ENCODE data around the gene PCDH9.

Gene PCDH9

GRCh38 chr13:66962953-66963352, 267.2 kb downstream of the PCDH9 start:
- Histone ChIP-seq H3K27me3 (ENCODE audit: insufficient read depth, insufficient read length) (no peaks in the 10 kb centered on the region), H3K9ac (ENCODE audit: insufficient read length, low read depth) (no peak overlapping the region), H3K9me3 (ENCODE audit: insufficient read depth, low read length) (no peaks in the 10 kb centered on the region), H3K36me3 (ENCODE audit: insufficient read depth, insufficient read length, low read length) (no peaks in the 10 kb centered on the region), H3K4me1 (ENCODE audit: insufficient read depth, insufficient read length) (no peaks in the 10 kb centered on the region), H3K4me3 (ENCODE audit: insufficient read length, low read depth) (no peak overlapping the region)
- DNase-seq (ENCODE audit: low read depth, low spot score): no peak
- no peak for TF ChIP-seq YY1 (IDR thresholded peaks at IDR 0.05; ENCODE audit: insufficient read depth, insufficient read length)
- TF ChIP-seq SUZ12 (IDR thresholded peaks at IDR 0.05; ENCODE audit: extremely low read depth, insufficient read depth, insufficient read length): no peak
- TF ChIP-seq ZNF274 (IDR thresholded peaks at IDR 0.05; ENCODE audit: low read depth, low read length): no peak

GRCh38 chr13:66958611-66959010, 271.5 kb downstream of the PCDH9 start:
- H3K36me3 ChIP-seq (ENCODE audit: insufficient read depth, insufficient read length, low read length): no peaks in the 10 kb centered on the region
- TF ChIP-seq YY1 (IDR thresholded peaks at IDR 0.05; ENCODE audit: insufficient read depth, insufficient read length) (no peak), SUZ12 (IDR thresholded peaks at IDR 0.05; ENCODE audit: extremely low read depth, insufficient read depth, insufficient read length) (no peak), ZNF274 (IDR thresholded peaks at IDR 0.05; ENCODE audit: low read depth, low read length) (no peak)
- H3K4me1 ChIP-seq (ENCODE audit: insufficient read depth, insufficient read length): no peaks in the 10 kb centered on the region
- DNase-seq (ENCODE audit: low read depth, low spot score): no peak
- no peaks in the 10 kb centered on the region for H3K27me3 ChIP-seq (ENCODE audit: insufficient read depth, insufficient read length)
- no peak overlapping the region for H3K9ac ChIP-seq (ENCODE audit: insufficient read length, low read depth)
- no peak overlapping the region for H3K4me3 ChIP-seq (ENCODE audit: insufficient read length, low read depth)
- no peaks in the 10 kb centered on the region for H3K9me3 ChIP-seq (ENCODE audit: insufficient read depth, low read length)

GRCh38 chr13:66952507-66952906, 277.6 kb downstream of the PCDH9 start:
- no peak overlapping the region for H3K4me3 ChIP-seq (ENCODE audit: insufficient read length, low read depth)
- TF ChIP-seq SUZ12 (IDR thresholded peaks at IDR 0.05; ENCODE audit: extremely low read depth, insufficient read depth, insufficient read length) (no peak), ZNF274 (IDR thresholded peaks at IDR 0.05; ENCODE audit: low read depth, low read length) (no peak), YY1 (IDR thresholded peaks at IDR 0.05; ENCODE audit: insufficient read depth, insufficient read length) (no peak)
- no peak overlapping the region for H3K9ac ChIP-seq (ENCODE audit: insufficient read length, low read depth)
- H3K9me3 ChIP-seq (ENCODE audit: insufficient read depth, low read length): no peaks in the 10 kb centered on the region
- H3K36me3 ChIP-seq (ENCODE audit: insufficient read depth, insufficient read length, low read length): no peaks in the 10 kb centered on the region
- no peaks in the 10 kb centered on the region for H3K4me1 ChIP-seq (ENCODE audit: insufficient read depth, insufficient read length)
- H3K27me3 ChIP-seq (ENCODE audit: insufficient read depth, insufficient read length): no peaks in the 10 kb centered on the region
- DNase-seq (ENCODE audit: low read depth, low spot score): no peak

- Histone ChIP-seq H3K9me3 (ENCODE audit: insufficient read depth, low read length) (no peaks in the 10 kb centered on the region), H3K9ac (ENCODE audit: insufficient read length, low read depth) (no peak overlapping the region), H3K4me3 (ENCODE audit: insufficient read length, low read depth) (no peak overlapping the region), H3K4me1 (ENCODE audit: insufficient read depth, insufficient read length) (no peaks in the 10 kb centered on the region), H3K27me3 (ENCODE audit: insufficient read depth, insufficient read length) (no peaks in the 10 kb centered on the region), H3K36me3 (ENCODE audit: insufficient read depth, insufficient read length, low read length) (no peaks in the 10 kb centered on the region)
- TF ChIP-seq SUZ12 (IDR thresholded peaks at IDR 0.05; ENCODE audit: extremely low read depth, insufficient read depth, insufficient read length): no peak
- no peak for TF ChIP-seq YY1 (IDR thresholded peaks at IDR 0.05; ENCODE audit: insufficient read depth, insufficient read length)
- TF ChIP-seq ZNF274 (IDR thresholded peaks at IDR 0.05; ENCODE audit: low read depth, low read length): no peak
- no peak for DNase-seq (ENCODE audit: low read depth, low spot score)
These were observed 278.7 kb downstream of the PCDH9 start for GRCh38 chr13:66951426-66951825.

GRCh38 chr13:66950666-66951065, 279.5 kb downstream of the PCDH9 start:
- Histone ChIP-seq H3K9me3 (ENCODE audit: insufficient read depth, low read length) (no peaks in the 10 kb centered on the region), H3K4me3 (ENCODE audit: insufficient read length, low read depth) (no peak overlapping the region), H3K4me1 (ENCODE audit: insufficient read depth, insufficient read length) (no peaks in the 10 kb centered on the region), H3K27me3 (ENCODE audit: insufficient read depth, insufficient read length) (no peaks in the 10 kb centered on the region), H3K36me3 (ENCODE audit: insufficient read depth, insufficient read length, low read length) (no peaks in the 10 kb centered on the region), H3K9ac (ENCODE audit: insufficient read length, low read depth) (no peak overlapping the region)
- TF ChIP-seq ZNF274 (IDR thresholded peaks at IDR 0.05; ENCODE audit: low read depth, low read length) (no peak), SUZ12 (IDR thresholded peaks at IDR 0.05; ENCODE audit: extremely low read depth, insufficient read depth, insufficient read length) (no peak)
- no peak for DNase-seq (ENCODE audit: low read depth, low spot score)

GRCh38 chr13:66948910-66949309, 281.2 kb downstream of the PCDH9 start:
- Histone ChIP-seq H3K9me3 (ENCODE audit: insufficient read depth, low read length) (no peaks in the 10 kb centered on the region), H3K36me3 (ENCODE audit: insufficient read depth, insufficient read length, low read length) (no peaks in the 10 kb centered on the region), H3K27me3 (ENCODE audit: insufficient read depth, insufficient read length) (no peaks in the 10 kb centered on the region), H3K4me1 (ENCODE audit: insufficient read depth, insufficient read length) (no peaks in the 10 kb centered on the region), H3K4me3 (ENCODE audit: insufficient read length, low read depth) (no peak overlapping the region), H3K9ac (ENCODE audit: insufficient read length, low read depth) (no peak overlapping the region)
- DNase-seq (ENCODE audit: low read depth, low spot score): no peak
- TF ChIP-seq SUZ12 (IDR thresholded peaks at IDR 0.05; ENCODE audit: extremely low read depth, insufficient read depth, insufficient read length) (no peak), YY1 (IDR thresholded peaks at IDR 0.05; ENCODE audit: insufficient read depth, insufficient read length) (no peak), ZNF274 (IDR thresholded peaks at IDR 0.05; ENCODE audit: low read depth, low read length) (no peak)

GRCh38 chr13:66943530-66943929, 286.6 kb downstream of the PCDH9 start:
- DNase-seq (ENCODE audit: low read depth, low spot score): no peak

GRCh38 chr13:66940113-66940512, 290.0 kb downstream of the PCDH9 start:
- TF ChIP-seq ZNF274 (IDR thresholded peaks at IDR 0.05; ENCODE audit: low read depth, low read length): no peak
- TF ChIP-seq YY1 (IDR thresholded peaks at IDR 0.05; ENCODE audit: insufficient read depth, insufficient read length): no peak
- no peak for TF ChIP-seq SUZ12 (IDR thresholded peaks at IDR 0.05; ENCODE audit: extremely low read depth, insufficient read depth, insufficient read length)
- H3K27me3 ChIP-seq (ENCODE audit: insufficient read depth, insufficient read length): no peaks in the 10 kb centered on the region
- no peaks in the 10 kb centered on the region for H3K4me1 ChIP-seq (ENCODE audit: insufficient read depth, insufficient read length)

More at GRCh38 chr13:66943530-66943929, 286.6 kb downstream of the PCDH9 start:
- Histone ChIP-seq H3K4me1 (ENCODE audit: insufficient read depth, insufficient read length) (no peaks in the 10 kb centered on the region), H3K9me3 (ENCODE audit: insufficient read depth, low read length) (no peaks in the 10 kb centered on the region), H3K4me3 (ENCODE audit: insufficient read length, low read depth) (no peak overlapping the region), H3K9ac (ENCODE audit: insufficient read length, low read depth) (no peak overlapping the region), H3K27me3 (ENCODE audit: insufficient read depth, insufficient read length) (no peaks in the 10 kb centered on the region), H3K36me3 (ENCODE audit: insufficient read depth, insufficient read length, low read length) (no peaks in the 10 kb centered on the region)
- TF ChIP-seq SUZ12 (IDR thresholded peaks at IDR 0.05; ENCODE audit: extremely low read depth, insufficient read depth, insufficient read length) (no peak), ZNF274 (IDR thresholded peaks at IDR 0.05; ENCODE audit: low read depth, low read length) (no peak), YY1 (IDR thresholded peaks at IDR 0.05; ENCODE audit: insufficient read depth, insufficient read length) (no peak)

More at GRCh38 chr13:66940113-66940512, 290.0 kb downstream of the PCDH9 start:
- no peaks in the 10 kb centered on the region for H3K9me3 ChIP-seq (ENCODE audit: insufficient read depth, low read length)
- no peaks in the 10 kb centered on the region for H3K36me3 ChIP-seq (ENCODE audit: insufficient read depth, insufficient read length, low read length)
- no peak overlapping the region for H3K4me3 ChIP-seq (ENCODE audit: insufficient read length, low read depth)
- no peak overlapping the region for H3K9ac ChIP-seq (ENCODE audit: insufficient read length, low read depth)
- DNase-seq (ENCODE audit: low read depth, low spot score): no peak

All from NT2/D1 (cell line).